Fibroblast of mammary gland (primary cell): ENCODE data around the gene IGFALS.
"Not testable (repeated sequence)": the region's sequence is repeated elsewhere in the genome, so short reads cannot be mapped to it uniquely, and the experiment has no call there.

Experiments
- DNase-seq: peaks from one replicate; pipeline ENCODE4 v3.0.0-alpha.2; 2010; ENCODE audit warnings: low read depth
- H3K4me3 ChIP-seq: 2 replicates; pipeline ENCODE4 v1.5.1; 2011; ENCODE audit warnings: low read depth, mild to moderate bottlenecking, low read length, moderate library complexity; ENCODE audit not compliant: control insufficient read depth
- CTCF ChIP-seq: conservative IDR thresholded peaks from 2 replicates; pipeline ENCODE4 v1.5.1; 2011; ENCODE audit warnings: low read depth, low read length, inconsistent platforms; ENCODE audit not compliant: control insufficient read depth, insufficient read depth

Gene IGFALS

GRCh38 chr16:1810106-1810505 lies 16.6 kb upstream of the IGFALS start:
- TF ChIP-seq CTCF, result no peak
- no peak overlapping the region for H3K4me3 ChIP-seq
- no peak for DNase-seq

GRCh38 chr16:1809281-1809801 lies 15.8 kb upstream of the IGFALS start:
- no peak for TF ChIP-seq CTCF

GRCh38 chr16:1808691-1809090 lies 15.2 kb upstream of the IGFALS start:
- no peak for TF ChIP-seq CTCF
- H3K4me3 ChIP-seq, result no peak overlapping the region

More at GRCh38 chr16:1809281-1809801, 15.8 kb upstream of the IGFALS start:
- DNase-seq, result no peak
- no peak overlapping the region for H3K4me3 ChIP-seq

GRCh38 chr16:1807626-1808025 lies 14.1 kb upstream of the IGFALS start:
- DNase-seq, result no peak
- no peak overlapping the region for H3K4me3 ChIP-seq
- no peak for TF ChIP-seq CTCF

More at GRCh38 chr16:1808691-1809090, 15.2 kb upstream of the IGFALS start:
- DNase-seq, result no peak

- H3K4me3 ChIP-seq, result no peak overlapping the region
These were observed 7.2 kb upstream of the IGFALS start for GRCh38 chr16:1800701-1801100.

GRCh38 chr16:1799263-1799662 lies 5.8 kb upstream of the IGFALS start:
- H3K4me3 ChIP-seq, DNase-seq: not testable (repeated sequence)

More at GRCh38 chr16:1800701-1801100, 7.2 kb upstream of the IGFALS start:
- DNase-seq, result no peak
- TF ChIP-seq CTCF, result no peak

GRCh38 chr16:1794908-1795666 lies 1.6 kb upstream of the IGFALS start:
- no peak for DNase-seq
- H3K4me3 ChIP-seq, result no peak overlapping the region
- TF ChIP-seq CTCF, result no peak
